Mesothelial cell of epicardium (in vitro differentiated cells): ENCODE results near the gene POC5. TPM values are rescaled to one million over a fixed set of nuclear protein-coding genes. Genes with fewer than 3 reads are reported as not detected.

Source experiments
- DNase-seq, 2 experiments: peaks; one replicate each; pipeline ENCODE4 v3.0.0; 2021; ENCODE audit warnings: low spot score in 2 of 2; ENCODE audit not compliant: unreplicated experiment in 2 of 2
- H3K27ac Mint-ChIP-seq: 2 replicates; pipeline ENCODE4 v1.8.0; 2021; ENCODE audit warnings: mixed read lengths
- H3K27me3 Mint-ChIP-seq: 2 replicates; pipeline ENCODE4 v1.8.0; 2021; ENCODE audit warnings: low read depth, mixed read lengths
- H3K36me3 Mint-ChIP-seq: 2 replicates; pipeline ENCODE4 v1.8.0; 2021; ENCODE audit warnings: mixed read lengths
- H3K4me1 Mint-ChIP-seq: 2 replicates; pipeline ENCODE4 v1.8.0; 2021; ENCODE audit warnings: mixed read lengths
- H3K4me3 Mint-ChIP-seq: 2 replicates; pipeline ENCODE4 v1.8.0; 2021; ENCODE audit warnings: mild to moderate bottlenecking, moderate library complexity, mixed read lengths
- H3K9me3 Mint-ChIP-seq: 2 replicates; pipeline ENCODE4 v1.8.0; 2021; ENCODE audit warnings: mixed read lengths
- total RNA-seq: library from RNA; stranded (reverse); gene quantifications from 3 replicates; pipeline ENCODE4 v1.2.1, GENCODE V29; 2021
- TF ChIP-seq, protein P1 (sequence below): fragments of 200-600 bp; sonication (generic); IDR thresholded peaks from one replicate; pipeline ENCODE4 v1.5.0; 2021; ENCODE audit warnings: antibody characterized with exemption; ENCODE audit not compliant: unreplicated experiment

The POC5 gene
- total RNA-seq, 1 donor from 2014 or later, result 15.0 TPM

DNA sequence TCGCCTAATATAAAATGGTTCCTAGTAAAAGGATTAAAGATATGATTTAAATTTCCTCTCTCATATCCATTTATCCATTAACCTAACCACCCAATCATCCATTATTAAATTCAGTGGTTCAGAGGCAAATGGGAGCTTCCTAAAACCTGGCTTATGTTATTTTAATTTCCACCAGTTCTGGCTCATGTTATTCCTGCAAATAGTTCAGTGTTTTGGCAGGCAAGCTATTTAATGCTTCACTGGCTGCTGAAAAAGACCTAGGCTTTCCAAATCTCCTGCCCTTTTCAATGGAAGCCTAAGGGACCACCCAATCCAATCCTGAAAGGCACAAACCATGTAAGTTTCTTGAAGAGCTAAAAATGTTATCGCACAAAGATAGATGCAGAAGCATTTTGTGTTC, 52.3 kb downstream of the POC5 start:
- TF ChIP-seq, protein P1, sequence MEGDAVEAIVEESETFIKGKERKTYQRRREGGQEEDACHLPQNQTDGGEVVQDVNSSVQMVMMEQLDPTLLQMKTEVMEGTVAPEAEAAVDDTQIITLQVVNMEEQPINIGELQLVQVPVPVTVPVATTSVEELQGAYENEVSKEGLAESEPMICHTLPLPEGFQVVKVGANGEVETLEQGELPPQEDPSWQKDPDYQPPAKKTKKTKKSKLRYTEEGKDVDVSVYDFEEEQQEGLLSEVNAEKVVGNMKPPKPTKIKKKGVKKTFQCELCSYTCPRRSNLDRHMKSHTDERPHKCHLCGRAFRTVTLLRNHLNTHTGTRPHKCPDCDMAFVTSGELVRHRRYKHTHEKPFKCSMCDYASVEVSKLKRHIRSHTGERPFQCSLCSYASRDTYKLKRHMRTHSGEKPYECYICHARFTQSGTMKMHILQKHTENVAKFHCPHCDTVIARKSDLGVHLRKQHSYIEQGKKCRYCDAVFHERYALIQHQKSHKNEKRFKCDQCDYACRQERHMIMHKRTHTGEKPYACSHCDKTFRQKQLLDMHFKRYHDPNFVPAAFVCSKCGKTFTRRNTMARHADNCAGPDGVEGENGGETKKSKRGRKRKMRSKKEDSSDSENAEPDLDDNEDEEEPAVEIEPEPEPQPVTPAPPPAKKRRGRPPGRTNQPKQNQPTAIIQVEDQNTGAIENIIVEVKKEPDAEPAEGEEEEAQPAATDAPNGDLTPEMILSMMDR, result no peak
- H3K27me3 Mint-ChIP-seq, result no peaks in the 10 kb centered on the region
- H3K36me3 Mint-ChIP-seq, result no peaks in the 10 kb centered on the region
- H3K27ac Mint-ChIP-seq, result no peak overlapping the region
- no peaks in the 10 kb centered on the region for H3K9me3 Mint-ChIP-seq
- DNase-seq, result no peak
- peaks cover 35% of the 10 kb centered on the region for H3K4me1 Mint-ChIP-seq
- H3K4me3 Mint-ChIP-seq, result no peak overlapping the region

DNA sequence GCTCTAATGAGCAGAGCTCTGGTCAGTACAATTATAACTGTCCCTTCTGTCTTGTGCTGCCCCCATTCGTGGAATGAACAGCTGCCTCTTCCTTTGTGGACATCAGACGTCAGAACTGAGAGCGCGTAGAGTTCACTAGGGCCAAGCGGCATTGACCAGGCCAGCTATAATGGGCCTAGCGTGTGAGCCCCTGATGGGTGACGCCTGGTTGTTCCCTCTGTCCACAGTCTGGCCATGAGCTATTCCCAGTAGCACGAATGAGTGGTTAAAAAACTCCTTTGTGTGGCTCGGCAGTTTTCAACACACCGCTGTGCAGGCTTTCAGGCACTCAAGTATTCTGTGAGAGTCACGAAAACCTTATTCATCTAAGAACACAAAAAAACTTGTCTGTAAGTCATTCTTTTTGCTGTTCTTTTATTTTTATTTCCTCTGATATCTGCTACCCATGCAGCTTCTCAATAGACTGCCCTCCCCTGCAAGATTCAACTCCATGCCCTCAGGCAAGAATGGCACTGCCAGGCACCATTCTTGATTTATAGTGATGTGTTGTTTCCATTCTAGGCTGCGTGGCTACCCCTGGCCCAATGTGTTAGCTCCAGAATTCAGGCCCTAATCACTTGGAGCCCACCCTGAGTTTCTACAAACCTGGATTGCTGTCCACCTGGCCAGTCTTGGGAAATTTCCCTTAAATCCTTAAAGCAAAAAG, 53.5 kb downstream of the POC5 start:
- TF ChIP-seq, protein P1, result no peak
- H3K4me1 Mint-ChIP-seq, result peaks cover 31% of the 10 kb centered on the region
- H3K27me3 Mint-ChIP-seq, result no peaks in the 10 kb centered on the region
- no peaks in the 10 kb centered on the region for H3K9me3 Mint-ChIP-seq
- H3K36me3 Mint-ChIP-seq, result no peaks in the 10 kb centered on the region
- DNase-seq, result no peak
- no peak overlapping the region for H3K4me3 Mint-ChIP-seq
- H3K27ac Mint-ChIP-seq, result peak overlapping the region; percentile 68

DNA sequence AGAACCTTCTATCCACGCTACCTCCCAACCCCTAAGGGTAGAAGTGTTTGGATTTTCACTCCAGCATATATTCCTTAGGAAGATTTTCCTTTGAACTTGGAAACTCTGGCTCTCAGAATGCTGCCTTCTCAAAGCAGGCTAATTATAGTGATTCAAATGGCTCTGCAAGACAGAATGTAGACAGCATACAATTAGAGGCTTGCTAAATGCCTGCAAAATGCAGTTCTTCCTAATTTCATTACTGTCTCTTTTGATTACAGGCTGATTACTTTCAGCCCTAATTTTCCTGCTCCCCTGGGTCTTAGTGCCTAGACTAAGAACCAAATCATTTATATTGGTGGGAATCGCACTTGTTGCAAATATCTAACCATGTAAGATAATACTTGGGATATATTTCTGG, 55.2 kb downstream of the POC5 start:
- TF ChIP-seq, protein P1, result no peak
- no peaks in the 10 kb centered on the region for H3K36me3 Mint-ChIP-seq
- no peaks in the 10 kb centered on the region for H3K27me3 Mint-ChIP-seq
- DNase-seq, result no peak
- no peak overlapping the region for H3K27ac Mint-ChIP-seq
- H3K9me3 Mint-ChIP-seq, result no peaks in the 10 kb centered on the region
- H3K4me3 Mint-ChIP-seq, result no peak overlapping the region
- H3K4me1 Mint-ChIP-seq, result peaks cover 30% of the 10 kb centered on the region

DNA sequence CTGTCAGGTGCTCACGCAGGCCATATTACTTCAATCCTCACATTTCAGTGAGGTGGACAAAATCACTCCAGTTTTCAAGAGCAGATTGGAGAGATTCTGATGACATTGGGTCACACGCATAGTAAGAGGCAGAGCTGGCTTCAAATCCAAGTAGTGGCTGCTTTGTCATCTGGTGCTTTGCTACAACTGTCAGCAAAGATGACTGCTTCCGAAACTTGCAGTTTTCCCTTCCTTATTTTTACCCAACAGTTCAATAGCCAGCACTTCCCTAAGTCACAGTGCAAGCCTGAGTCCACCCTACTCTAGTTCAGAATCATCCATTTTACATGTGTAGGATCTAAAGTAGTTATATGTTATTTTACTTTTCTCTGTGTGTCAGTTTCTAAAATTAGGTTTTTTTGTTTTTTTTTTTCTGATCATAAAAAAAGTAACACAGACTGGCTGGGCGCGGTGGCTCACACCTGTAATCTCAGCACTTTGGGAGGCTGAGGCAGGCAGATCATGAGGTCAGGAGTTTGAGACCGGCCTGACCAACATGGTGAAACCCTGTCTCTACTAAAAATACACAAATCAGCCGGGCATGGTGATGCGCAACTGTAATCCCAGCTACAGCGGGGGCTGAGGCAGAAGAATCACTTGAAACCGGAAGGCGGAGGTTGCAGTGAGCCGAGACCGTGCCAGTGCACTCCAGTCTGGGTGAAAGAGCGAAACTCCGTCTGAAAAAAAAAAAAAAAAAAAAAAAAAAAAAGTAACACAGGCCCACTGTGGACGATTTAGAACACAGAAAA, 56.4 kb downstream of the POC5 start:
- Mint-ChIP-seq H3K9me3 (no peaks in the 10 kb centered on the region), H3K4me1 (peaks cover 42% of the 10 kb centered on the region), H3K4me3 (no peak overlapping the region), H3K27me3 (no peaks in the 10 kb centered on the region), H3K36me3 (no peaks in the 10 kb centered on the region), H3K27ac (no peak overlapping the region)
- no peak for DNase-seq
- TF ChIP-seq, protein P1, result no peak

DNA sequence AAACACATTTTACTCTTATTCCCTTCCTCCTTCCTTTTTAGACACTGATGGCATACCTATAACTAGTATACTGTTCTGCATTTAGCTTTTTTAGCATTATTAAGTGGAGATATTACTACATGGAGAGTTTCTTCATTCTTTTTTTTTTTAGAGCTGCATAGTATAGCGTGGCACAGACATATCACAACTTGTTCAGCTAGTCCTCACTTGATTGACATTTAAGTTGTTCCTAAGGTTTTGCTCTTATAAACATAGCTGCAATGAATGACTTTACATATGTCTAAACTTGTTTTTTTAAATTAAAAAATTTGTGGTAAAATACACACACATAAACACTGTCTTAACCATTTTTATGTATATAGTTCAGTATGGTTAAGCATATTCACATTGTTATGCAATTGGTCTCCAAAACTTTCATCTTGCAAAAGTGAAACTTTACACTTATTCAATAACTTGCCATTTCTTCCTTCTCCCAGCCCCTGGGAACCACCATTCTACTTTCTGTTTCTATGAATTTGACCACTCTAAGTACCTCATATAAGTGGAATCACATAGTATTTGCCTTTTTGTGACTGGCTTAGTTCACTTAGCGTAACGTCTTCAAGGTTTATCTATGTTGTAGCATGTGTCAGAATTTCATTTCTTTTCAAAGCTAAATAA, 57.3 kb downstream of the POC5 start:
- Mint-ChIP-seq H3K9me3 (no peaks in the 10 kb centered on the region), H3K27me3 (no peaks in the 10 kb centered on the region), H3K4me1 (peaks cover 50% of the 10 kb centered on the region), H3K4me3 (no peak overlapping the region), H3K27ac (no peak overlapping the region), H3K36me3 (no peaks in the 10 kb centered on the region)
- TF ChIP-seq, protein P1, result no peak
- no peak for DNase-seq
